Endothelial cell of umbilical vein (primary cell): ENCODE measurements around the gene MTPN. TPM values are rescaled to one million over a fixed set of nuclear protein-coding genes. Genes with fewer than 3 reads are reported as not detected.

Experiments
- BruUV-seq: library from RNA; stranded (reverse); fragments of 400-500 nt; replicated peaks from 2 replicates; lab custom pipeline; 2021; lab: Mats Ljungman, UMichigan
- CTCF ChIA-PET: fragments of 300-600, 350-600 bp; sonication (Branson Sonifier 250); formaldehyde crosslinking; loops from one replicate; lab custom pipeline; 2021; ENCODE audit warnings: antibody characterized with exemption, inconsistent platforms; lab: Charles Lee
- POLR2A ChIA-PET: fragments of 300-600, 350-600 bp; sonication (Branson Sonifier 250); formaldehyde crosslinking; loops from one replicate; lab custom pipeline; 2021; ENCODE audit warnings: antibody characterized with exemption, inconsistent platforms; lab: Charles Lee
- DNase-seq: peaks from one replicate; pipeline ENCODE4 v3.0.0-alpha.2; 2011; ENCODE audit warnings: low read depth, low spot score
- FAIRE-seq: peaks from 2 replicates; lab custom pipeline; 2011; peaks lifted over from hg19 to GRCh38; lab: Jason Lieb, UNC
- H2AFZ ChIP-seq: 2 replicates; pipeline ENCODE4 v1.6.0; 2012; ENCODE audit warnings: low read depth, low read length, control low read depth, inconsistent platforms
- H3K27ac ChIP-seq: 2 replicates; pipeline ENCODE4 v1.5.1; 2011; ENCODE audit warnings: low read depth, mild to moderate bottlenecking, control low read depth, low read length, moderate library complexity; ENCODE audit not compliant: insufficient read depth
- H3K27me3 ChIP-seq, 2 experiments: 2 replicates each; pipeline versions ENCODE4 v1.6.0 to v1.6.1; 2011; ENCODE audit warnings: low read length in 2 of 2, mixed read lengths in 1 of 2; ENCODE audit not compliant: control insufficient read depth in 2 of 2, insufficient read depth in 2 of 2
- H3K36me3 ChIP-seq, 2 experiments: 2 replicates in 1 of 2; 3 replicates in 1 of 2; pipeline ENCODE4 v1.5.1; 2011; ENCODE audit warnings: low read length in 2 of 2, mild to moderate bottlenecking in 1 of 2, moderate library complexity in 1 of 2; ENCODE audit not compliant: control insufficient read depth in 2 of 2, insufficient read depth in 2 of 2; ENCODE audit errors: extremely low read depth in 1 of 2
- H3K4me1 ChIP-seq: 3 replicates; pipeline ENCODE4 v1.5.1; 2011; ENCODE audit warnings: mild to moderate bottlenecking, low read length; ENCODE audit not compliant: control insufficient read depth, insufficient read depth; ENCODE audit errors: extremely low read depth
- H3K4me2 ChIP-seq: 2 replicates; pipeline ENCODE4 v1.6.1; 2011; ENCODE audit warnings: low read length, control low read depth, mixed read lengths; ENCODE audit not compliant: insufficient read depth
- H3K4me3 ChIP-seq, 3 experiments: fragments of 200-600 bp in 1 of 3; sonication (generic), shearing (Covaris generic) in 1 of 3; replicated peaks in 1 of 3; 2 replicates each; pipeline ENCODE4 v1.5.1; 2011 to 2016; ENCODE audit warnings: control low read depth in 3 of 3, low read length in 3 of 3, mild to moderate bottlenecking in 2 of 3, inconsistent platforms in 1 of 3, low read depth in 1 of 3, moderate library complexity in 1 of 3; ENCODE audit not compliant: insufficient read depth in 1 of 3
- H3K79me2 ChIP-seq: 2 replicates; pipeline ENCODE4 v1.6.0; 2012; ENCODE audit warnings: low read length, inconsistent platforms; ENCODE audit not compliant: control insufficient read depth, insufficient read depth
- H3K9ac ChIP-seq: replicated peaks from 2 replicates; pipeline ENCODE3; 2011; ENCODE audit warnings: low read length, control low read depth; ENCODE audit not compliant: insufficient read depth; ENCODE audit errors: extremely low read depth
- H3K9me1 ChIP-seq: replicated peaks from 3 replicates; pipeline ENCODE4 v1.6.0; 2011; ENCODE audit warnings: mild to moderate bottlenecking, low read length; ENCODE audit not compliant: control insufficient read depth, insufficient read depth; ENCODE audit errors: extremely low read depth
- H3K9me3 ChIP-seq: replicated peaks from 2 replicates; pipeline ENCODE4 v1.5.1; 2012; ENCODE audit warnings: low read length, inconsistent platforms; ENCODE audit not compliant: control insufficient read depth, insufficient read depth
- H4K20me1 ChIP-seq: replicated peaks from 2 replicates; pipeline ENCODE3; 2011; ENCODE audit warnings: mild to moderate bottlenecking, low read length; ENCODE audit not compliant: control insufficient read depth, insufficient read depth; ENCODE audit errors: extremely low read depth
- CTCF ChIP-seq, 2 donors: IDR thresholded peaks; 1 replicate in 1 of 2; 2 replicates in 1 of 2; pipeline ENCODE4 v1.5.1; 2011; ENCODE audit warnings: low read length in 2 of 2, mild to moderate bottlenecking in 2 of 2, moderate library complexity in 2 of 2, control low read depth in 1 of 2, inconsistent platforms in 1 of 2, low read depth in 1 of 2; ENCODE audit not compliant: insufficient read depth in 1 of 2; ENCODE audit errors: extremely low read depth in 1 of 2
- EZH2 ChIP-seq: IDR thresholded peaks from 2 replicates; pipeline ENCODE4 v1.6.1; 2012; ENCODE audit warnings: borderline replicate concordance, low read depth, mild to moderate bottlenecking, moderate library complexity, low read length, inconsistent platforms; ENCODE audit not compliant: severe bottlenecking
- FOS ChIP-seq: IDR thresholded peaks from 2 replicates; pipeline ENCODE4 v1.6.1; 2011; ENCODE audit warnings: mild to moderate bottlenecking, low read length, moderate library complexity, borderline replicate concordance; ENCODE audit not compliant: insufficient read depth
- GATA2 ChIP-seq: IDR thresholded peaks from 2 replicates; pipeline ENCODE4 v1.7.0; 2011; ENCODE audit warnings: low read depth, mild to moderate bottlenecking, moderate library complexity, mixed read lengths, low read length; ENCODE audit not compliant: insufficient read length, insufficient read depth
- JUN ChIP-seq: IDR thresholded peaks from 2 replicates; pipeline ENCODE4 v1.6.1; 2011; ENCODE audit warnings: borderline replicate concordance, low read depth; ENCODE audit not compliant: insufficient read length, insufficient read depth
- MAX ChIP-seq: IDR thresholded peaks from 2 replicates; pipeline ENCODE4 v1.6.1; 2011; ENCODE audit not compliant: insufficient read depth, insufficient read length
- MYC ChIP-seq: IDR thresholded peaks from one replicate; pipeline ENCODE4 v1.6.1; 2011; ENCODE audit warnings: mild to moderate bottlenecking, low read depth, low read length
- POLR2A ChIP-seq: IDR thresholded peaks from 2 replicates; pipeline ENCODE4 v1.6.1; 2012; ENCODE audit warnings: low read depth, mild to moderate bottlenecking, control low read depth, low read length
- POLR2AphosphoS5 ChIP-seq: IDR thresholded peaks from 2 replicates; pipeline ENCODE4 v1.6.1; 2012; ENCODE audit warnings: low read depth, mild to moderate bottlenecking, control low read depth, low read length, moderate library complexity; ENCODE audit not compliant: insufficient read depth
- dilution Hi-C: fragments of 300-500 bp; cut with MboI; formaldehyde crosslinking; loops from one replicate; pipeline ENCODE4 v1.15.0; 2019; ENCODE audit warnings: low sequenced_read_pairs; ENCODE audit not compliant: extremely low pct_ligation_motif_present
- intact Hi-C: fragments of 100-400 bp; cut with micrococcal nuclease; formaldehyde crosslinking; loops from one replicate; pipeline ENCODE4 v1.10.0; 2022
- polyA plus RNA-seq, 4 experiments: library from polyadenylated mRNA; depleted of rRNA in 3 of 4; stranded (reverse) in 3 of 4; unstranded in 1 of 4; fragments of >200 nt; gene quantifications; 2 replicates each; pipeline versions ENCODE4 v1.2.1 to v1.2.3, GENCODE V29; 2011 to 2012; ENCODE audit warnings: missing spikeins in 1 of 4
- total RNA-seq: library from RNA; stranded (reverse); gene quantifications from 2 replicates; pipeline ENCODE4 v1.2.3, GENCODE V29; 2021

MTPN gene
- total and polyA plus RNA-seq, 2 donors (not counting 3 experiments of a cell fraction or from before 2014, with no cell fraction given): 58.1 to 174 TPM

- DNase-seq (no peak), FAIRE-seq (no peak)
- BruUV-seq: no TSS peak
- Histone ChIP-seq H3K9ac (no peak overlapping the region), H3K36me3 (no peaks in the 10 kb centered on the region), H2AFZ (no peak overlapping the region), H3K27me3 (no peaks in the 10 kb centered on the region), H3K4me1 (peaks cover 14% of the 10 kb centered on the region), H3K9me3 (no peaks in the 10 kb centered on the region), H3K79me2 (peaks cover 77% of the 10 kb centered on the region), H4K20me1 (peaks cover 3% of the 10 kb centered on the region), H3K27ac (no peak overlapping the region), H3K4me2 (no peak overlapping the region), H3K4me3 (no peak overlapping the region), H3K9me1 (no peaks in the 10 kb centered on the region)
- intact Hi-C loops (no loop called here), dilution Hi-C loops (no loop called here)
- ChIA-PET CTCF (no interaction called here), POLR2A (no interaction called here)
- TF ChIP-seq POLR2A (no peak), JUN (no peak), GATA2 (no peak), FOS (no peak), CTCF (IDR thresholded peaks at IDR 0.05; ENCODE audit: extremely low read depth in 1 of 2, insufficient read depth in 1 of 2, low read depth in 1 of 2, low read length in 2 of 2) (no peak), EZH2 (no peak), MAX (no peak), POLR2AphosphoS5 (no peak), MYC (no peak)
Observed at GRCh38 chr7:135940077-135941075, 36.8 kb downstream of the MTPN start.
